Measurements from ENCODE around the gene PRDM16.
"Not testable (repeated sequence)": the region's sequence is repeated elsewhere in the genome, so short reads cannot be mapped to it uniquely, and the experiment has no call there.

The PRDM16 gene

DNA sequence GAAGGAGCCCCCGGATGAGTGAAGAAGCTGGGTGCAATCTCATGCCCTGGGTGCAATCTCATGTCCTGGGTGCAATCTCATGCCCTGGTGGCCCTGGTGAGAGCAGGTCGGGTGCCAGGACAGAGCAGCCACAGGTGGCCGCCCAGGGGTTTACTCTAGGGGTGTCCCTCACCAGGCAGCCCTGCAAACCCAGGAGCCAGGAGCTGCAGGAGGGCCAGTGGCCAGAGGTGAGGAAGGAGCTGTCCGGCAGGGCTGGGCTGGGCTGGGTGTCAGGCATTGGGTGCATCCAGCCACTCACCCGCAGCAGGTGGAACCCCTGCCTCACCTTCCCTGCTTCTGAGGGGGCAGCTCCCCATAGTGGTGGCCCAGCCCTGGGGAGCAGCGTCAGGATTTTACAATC, 79.2 kb downstream of the PRDM16 start:
- no peak for DNase-seq

DNA sequence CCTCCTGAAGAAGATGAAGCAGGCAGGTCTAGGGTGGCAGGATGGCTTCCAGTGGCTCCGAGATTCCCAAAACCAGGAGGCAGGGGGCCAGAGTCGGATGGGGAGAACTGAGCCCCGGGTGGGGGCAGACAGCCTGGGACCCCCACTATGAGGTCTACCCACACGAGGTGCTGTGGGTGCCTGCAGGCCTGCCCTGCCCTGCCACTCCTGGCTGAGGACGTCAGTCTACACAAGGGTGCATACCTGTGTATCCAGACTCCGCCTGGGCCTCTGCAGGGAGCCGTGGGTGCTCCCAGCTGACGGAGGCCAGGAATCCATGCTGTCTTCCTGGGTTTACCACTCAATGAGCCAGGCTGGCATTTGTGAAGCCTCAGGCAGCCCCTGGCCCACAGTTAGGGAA, 80.3 kb downstream of the PRDM16 start:
- no peak for DNase-seq

DNA sequence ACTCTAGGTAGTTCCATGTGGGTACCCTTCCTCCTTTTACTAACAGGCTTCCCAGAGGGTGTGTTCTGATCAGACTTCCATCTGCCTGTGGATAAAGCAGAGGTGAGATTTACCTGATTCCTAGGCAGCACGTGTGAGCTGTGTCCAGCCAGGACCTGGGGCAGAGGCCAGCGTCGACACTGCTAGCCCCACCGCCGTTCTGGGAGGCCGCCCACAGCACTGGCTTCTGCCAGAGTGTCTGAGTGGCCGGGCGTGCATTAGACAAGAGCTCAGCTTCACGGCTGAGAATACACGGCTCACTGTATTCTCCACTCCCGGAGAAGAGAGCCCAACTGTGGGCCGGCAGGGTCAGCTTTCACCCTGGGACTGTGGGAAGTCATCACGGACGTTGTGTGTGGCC, 82.5 kb downstream of the PRDM16 start:
- no peak for DNase-seq

DNA sequence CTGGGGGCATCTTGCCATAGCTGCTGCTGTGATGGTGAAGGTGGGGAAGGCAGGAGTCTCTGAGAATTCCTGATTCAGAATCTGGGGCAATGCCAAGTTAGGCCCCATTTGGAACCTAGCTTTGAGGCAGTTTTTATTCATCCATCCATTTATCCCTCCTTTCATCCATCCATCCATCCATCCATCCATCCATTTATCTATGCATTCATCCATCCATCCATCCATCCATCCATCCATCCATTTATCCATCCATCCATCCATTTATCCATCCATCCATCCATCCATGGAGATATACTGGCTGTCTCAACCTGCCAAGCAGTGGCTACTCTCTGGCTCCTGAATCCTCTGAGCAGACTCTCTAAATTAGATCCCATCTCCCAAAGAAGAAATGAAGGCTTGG, 83.1 kb downstream of the PRDM16 start:
- no peak for DNase-seq

DNA sequence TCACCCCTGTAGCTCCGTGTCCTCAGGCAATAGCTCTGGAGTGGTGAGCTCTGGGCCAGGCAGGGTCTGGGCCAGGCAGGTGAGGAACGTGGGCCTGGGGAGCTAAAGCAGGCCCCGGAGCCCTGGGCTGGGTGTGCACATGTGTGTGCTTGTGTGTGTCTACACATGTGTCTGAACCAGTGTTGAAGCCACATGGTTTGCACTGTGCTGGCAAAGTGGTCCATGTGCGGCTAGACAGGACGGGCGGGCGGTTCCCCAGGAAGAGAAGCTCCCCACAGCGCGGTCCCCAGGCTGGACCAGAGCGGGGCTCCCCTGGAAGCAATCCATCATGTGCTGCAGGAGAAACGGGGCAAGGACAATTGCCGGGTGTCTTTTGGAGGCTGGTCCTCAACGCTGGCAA, 84.2 kb downstream of the PRDM16 start:
- no peak for DNase-seq

DNA sequence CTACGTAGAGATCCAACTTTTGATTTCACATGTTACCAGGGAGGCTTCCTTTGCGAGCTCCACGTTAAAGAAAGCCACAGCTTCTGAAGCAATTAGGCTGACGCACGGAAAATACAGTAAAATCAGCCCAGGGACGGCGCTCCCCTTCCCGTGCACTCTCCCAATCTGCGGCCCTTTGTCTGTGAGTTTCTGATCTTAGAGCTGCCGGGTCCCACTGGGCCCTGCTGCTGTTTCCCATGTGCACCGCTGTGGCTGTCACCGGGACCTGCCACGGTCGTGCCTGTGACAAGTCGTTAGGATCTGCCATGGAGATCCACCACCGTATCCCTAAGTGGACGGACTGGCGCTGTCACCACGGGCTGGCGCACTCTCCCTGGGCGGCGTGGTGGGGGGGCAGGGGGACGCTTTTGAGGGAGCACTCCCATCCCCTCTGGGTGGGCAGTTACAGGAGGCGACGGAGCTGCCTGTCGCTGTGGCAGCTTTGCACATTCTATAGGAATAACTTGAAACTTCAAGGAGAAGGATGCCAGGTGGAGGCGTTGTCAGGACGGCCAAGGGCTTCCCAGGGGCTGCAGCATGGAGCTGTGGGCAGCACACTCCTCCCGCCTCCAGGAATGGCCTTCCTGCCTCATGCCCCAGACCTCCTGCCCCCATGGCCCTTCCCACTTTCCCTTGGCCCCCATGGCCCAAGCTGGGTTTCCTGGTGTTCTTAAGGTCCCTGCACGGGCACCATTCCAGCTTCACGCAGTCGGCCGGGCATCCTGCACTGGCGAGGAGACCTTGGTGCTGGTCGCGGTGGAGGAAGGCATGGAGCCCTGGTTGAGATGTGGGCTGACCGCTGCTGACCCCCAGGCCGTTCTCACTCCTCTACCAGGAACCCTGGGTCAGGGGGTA, 85.1 kb downstream of the PRDM16 start:
- DNase-seq = no peak

DNA sequence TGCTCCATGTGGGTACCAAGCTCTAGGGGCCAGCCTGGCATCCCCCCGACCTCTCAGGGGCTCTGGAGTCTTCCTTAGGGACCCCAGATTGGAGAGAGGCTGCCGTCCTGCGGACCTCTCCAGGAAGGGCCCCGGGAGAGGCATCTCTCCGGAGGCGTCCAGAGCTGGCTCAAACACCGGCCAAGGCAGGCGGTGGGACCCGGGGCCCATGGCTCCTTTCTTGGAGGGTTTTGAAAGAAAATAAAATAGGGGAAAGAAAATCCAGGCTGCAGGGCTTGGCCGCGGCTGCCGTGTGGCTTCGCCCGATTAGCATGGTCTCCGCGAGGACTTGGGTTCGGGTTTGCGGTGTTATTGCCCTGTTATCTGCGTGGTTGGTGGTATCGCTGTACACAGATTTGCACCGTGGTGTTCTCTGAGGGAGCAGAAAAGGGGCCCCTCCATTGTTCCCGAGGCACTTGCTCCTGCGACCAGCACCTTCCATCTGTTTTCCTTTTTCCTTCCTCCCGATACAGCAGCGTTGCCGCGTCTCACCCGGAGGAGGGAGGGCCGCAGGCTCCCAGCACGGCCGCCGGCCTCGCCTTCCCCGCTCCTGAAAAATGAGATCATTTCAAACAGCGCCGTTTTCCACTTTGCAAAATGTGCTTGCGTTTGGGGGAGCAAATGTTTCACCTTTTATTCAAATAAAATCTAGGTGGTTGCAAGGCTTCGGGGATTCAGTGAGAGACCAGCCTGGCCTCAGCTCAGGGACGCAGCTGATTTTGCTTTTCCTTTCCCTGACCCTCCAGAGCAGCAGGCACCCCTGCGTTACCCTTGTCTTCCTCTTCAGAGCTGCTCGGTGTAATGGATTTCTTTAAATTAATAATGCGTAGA, 86.3 kb downstream of the PRDM16 start:
- no peak for DNase-seq

DNA sequence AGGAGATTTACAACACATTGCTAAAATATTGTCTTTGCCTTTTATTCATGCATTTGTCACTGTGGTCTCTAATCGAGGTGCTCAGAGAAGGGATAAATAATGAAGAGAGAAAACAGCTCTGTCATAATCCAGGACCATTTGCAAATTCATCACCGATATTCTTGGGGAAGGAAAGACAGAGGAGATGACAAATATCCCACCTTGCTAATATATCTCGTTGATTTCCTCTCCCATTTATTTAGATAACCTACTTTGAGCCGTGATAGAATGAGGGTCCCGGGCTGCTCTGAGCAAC, 86.9 kb downstream of the PRDM16 start:
- DNase-seq = no peak

DNA sequence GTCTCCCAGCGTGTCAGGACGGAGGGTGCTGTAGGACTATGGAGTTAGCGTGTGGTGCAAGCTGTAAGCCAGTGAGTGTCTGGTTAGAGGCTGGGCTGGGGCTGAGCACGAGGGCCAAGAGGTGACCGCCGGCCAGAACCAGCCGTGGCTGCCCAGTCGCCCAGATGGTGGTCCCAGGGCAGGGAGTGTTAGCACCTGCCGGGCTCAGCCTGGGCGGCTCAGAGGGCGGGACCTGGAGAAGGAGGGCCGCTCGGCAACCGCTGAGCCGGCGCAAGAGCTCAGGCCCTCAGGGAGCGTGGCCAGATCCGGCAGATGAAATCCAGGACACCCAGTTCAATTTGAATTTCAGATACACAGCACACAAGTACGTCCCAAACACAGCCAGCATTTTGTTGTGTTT, 87.9 kb downstream of the PRDM16 start:
- no peak for DNase-seq

DNA sequence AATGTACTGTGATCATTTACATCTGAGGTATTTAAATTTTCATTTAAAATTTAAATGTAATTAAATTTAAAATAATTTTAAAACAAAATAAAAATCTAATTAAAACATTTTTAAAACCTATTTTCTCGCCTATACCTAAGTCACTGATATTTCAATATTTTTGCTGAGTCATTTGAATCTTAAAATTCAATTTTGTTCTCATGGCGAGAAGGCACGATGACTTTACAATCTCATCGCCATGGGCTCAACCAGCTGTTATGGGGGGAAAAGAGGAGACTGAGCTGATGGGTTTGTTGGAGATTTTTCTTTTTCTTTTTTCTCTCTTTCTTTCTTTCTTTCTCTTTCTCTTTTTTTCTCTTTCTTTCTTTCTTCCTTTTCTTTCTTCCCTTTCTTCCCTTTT, 89.3 kb downstream of the PRDM16 start:
- no peak for DNase-seq

DNA sequence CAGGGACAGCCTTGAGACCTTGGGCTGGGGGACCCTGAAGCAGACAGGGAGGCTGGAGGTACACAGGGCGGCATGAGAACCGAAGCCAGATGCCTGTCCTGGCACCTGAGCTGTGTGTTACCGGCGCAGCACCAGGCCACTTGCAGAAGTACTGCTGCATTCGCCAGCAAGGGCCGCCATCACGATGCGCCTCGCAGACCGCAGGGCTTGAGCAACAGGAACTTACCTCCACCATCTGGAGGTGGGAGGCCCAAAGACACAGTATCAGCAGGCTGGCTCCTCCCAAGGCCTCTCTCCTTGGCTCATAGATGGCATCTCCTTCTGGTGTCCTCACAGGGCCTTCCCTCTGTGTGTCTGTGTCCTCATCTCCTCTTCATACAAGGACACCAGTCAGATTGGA, 90.1 kb downstream of the PRDM16 start:
- no peak for DNase-seq

DNA sequence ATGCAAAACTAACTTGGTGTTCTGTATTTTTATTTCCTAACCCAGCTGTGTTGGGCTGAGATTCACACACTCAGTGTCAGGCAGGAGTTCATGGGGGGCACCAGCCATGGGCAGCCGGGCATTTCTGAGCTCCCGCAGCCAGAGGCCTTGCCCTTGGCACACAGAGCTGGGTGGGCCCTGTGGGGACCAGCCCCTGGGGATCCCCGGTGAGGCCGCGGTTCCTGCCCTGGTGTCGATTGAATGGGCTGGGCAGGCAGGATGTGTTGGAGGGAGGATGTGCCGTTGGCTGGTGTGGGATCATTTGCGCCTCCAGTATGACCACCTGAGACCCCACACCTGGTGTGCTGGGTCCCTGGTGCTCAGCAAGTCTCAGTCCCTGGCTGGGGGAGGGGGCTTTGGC, 91.0 kb downstream of the PRDM16 start:
- no peak for DNase-seq

DNA sequence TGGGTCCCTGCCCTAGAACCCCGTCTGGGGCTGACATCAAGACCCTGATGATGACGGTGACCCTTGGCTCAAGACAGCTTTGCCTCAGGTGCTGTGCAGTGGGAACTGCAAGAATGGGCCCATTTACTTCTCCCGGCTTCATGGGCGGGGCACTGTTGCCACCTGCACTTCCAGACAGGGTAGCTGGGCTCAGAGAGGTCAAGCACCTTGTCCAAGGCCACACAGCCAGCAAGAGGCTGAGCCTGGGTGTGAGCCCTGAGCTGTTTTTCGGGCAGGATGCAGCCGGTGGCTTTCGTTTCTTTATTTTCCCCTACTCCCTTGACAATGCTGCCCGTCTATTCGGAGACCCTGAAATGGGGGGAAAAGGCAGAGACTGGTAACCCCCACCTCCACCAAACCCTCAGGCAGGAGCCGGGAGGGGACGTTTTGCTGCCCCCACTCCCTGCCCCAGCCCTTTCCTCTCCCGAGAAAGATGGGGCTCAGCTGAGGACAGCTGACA, 91.7 kb downstream of the PRDM16 start:
- no peak for DNase-seq

DNA sequence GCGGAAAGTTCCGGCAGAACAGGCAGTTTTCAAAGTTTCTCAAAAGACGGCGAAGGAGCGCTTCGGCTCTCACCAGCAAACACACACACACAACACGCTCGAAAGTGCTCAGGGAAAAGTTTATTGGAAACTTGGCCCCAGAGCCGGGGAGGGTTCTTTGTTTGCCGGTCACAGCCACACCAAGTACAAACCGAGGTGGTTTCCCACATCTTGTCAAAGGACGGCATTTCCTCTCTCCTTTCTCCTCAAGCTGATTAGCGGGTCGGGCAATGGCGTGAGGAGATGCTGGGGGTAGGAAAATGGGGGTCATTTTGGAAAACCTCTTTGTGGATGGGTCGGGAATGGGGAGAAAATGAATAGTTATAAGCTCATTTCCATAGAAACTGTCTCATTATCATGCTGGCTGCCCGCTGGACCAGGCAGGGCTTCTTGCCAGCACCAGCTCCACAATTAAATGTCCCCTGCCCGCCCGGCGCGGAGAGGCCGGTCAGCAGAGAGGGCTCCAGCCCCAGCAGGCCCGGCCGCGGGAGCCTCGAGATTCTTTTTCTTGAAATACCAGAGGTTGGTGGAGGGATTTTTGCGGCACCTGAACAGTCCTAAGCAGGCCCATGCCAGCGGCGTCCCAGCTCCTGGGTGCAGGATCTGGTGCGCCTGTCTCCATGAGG, 92.3 kb downstream of the PRDM16 start:
- DNase-seq = no peak

DNA sequence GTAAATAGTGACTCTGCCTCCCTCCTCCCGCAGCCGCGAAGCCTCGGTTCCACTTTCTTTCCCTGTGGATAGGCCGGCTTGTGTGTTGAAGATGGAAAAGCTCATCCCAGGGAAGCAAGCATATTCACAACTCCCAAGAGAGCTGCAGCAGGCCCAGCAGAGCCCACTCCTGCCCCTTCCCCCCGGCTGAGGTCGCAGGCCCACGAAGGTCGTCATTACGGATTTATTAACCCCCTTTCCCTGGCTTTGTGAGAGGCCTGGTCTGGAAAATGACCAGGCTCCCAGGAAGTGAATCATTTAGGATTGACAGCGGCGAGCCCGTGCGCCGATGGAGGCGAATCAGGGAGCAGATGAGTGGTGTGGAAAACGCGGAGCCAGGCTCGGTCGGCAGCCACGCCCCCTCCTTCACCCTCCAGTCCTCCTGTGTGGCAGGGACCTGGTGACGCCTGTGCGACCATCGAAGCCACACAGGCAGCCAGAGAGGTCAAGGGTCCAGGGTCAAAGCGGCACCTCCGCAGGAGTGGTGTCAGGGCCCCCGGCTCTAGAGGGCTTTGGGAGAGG, 93.4 kb downstream of the PRDM16 start:
- DNase-seq = no peak

DNA sequence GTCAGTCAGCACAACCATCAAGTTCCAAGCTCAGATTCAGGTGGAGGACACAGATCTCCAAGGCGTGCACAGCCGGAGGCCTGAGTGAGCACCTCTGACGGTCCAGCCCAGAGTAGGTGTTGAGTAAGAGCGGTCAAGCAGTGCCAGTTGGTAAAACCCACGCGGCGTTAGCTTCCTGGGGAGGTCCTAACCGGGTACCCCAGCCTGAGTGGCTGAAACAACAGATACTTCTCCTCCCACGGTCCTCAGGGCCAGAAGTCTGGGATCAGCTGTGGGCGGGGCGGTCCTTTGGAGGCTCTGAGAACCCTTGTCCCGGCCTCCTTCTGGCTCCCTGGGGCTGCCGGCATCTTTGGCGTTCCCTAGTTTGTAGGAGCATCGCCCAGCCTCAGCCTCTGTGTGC, 94.4 kb downstream of the PRDM16 start:
- no peak for DNase-seq

DNA sequence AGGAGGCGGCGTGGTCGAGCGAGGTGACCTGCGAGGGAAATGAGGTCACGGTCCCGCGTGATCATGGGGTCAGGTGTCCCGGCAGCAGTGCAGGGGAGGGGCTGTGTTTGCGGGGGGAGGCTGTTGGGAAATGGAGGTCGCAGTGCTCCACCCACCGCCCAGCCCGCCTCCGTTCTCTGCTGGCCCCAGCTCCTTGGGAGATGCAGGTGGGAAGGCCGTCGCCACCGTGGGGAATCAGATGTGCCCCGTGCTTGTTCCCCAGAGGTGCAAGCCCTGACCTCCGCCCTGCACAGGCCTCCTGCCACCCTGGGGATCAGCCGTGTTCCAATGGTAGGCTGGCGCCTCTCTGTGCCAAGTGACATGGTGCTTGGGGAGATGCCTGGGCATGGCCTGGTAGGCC, 95.7 kb downstream of the PRDM16 start:
- no peak for DNase-seq

DNA sequence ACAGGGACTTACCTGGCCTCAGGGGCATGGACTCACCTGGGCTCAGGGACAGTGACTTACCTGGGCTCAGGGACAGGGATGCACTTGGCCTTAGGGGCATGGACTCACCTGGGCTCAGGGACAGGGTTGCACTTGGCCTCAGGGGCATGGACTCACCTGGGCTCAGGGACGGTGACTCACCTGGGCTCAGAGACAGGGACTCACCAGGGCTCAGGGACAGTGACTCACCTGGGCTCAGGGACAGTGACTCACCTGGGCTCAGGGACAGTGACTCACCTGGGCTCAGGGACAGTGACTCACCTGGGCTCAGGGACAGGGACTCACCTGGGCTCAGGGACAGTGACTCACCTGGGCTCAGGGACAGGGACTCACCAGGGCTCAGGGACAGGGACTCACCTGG, 96.2 kb downstream of the PRDM16 start:
- not testable (repeated sequence) for DNase-seq

DNA sequence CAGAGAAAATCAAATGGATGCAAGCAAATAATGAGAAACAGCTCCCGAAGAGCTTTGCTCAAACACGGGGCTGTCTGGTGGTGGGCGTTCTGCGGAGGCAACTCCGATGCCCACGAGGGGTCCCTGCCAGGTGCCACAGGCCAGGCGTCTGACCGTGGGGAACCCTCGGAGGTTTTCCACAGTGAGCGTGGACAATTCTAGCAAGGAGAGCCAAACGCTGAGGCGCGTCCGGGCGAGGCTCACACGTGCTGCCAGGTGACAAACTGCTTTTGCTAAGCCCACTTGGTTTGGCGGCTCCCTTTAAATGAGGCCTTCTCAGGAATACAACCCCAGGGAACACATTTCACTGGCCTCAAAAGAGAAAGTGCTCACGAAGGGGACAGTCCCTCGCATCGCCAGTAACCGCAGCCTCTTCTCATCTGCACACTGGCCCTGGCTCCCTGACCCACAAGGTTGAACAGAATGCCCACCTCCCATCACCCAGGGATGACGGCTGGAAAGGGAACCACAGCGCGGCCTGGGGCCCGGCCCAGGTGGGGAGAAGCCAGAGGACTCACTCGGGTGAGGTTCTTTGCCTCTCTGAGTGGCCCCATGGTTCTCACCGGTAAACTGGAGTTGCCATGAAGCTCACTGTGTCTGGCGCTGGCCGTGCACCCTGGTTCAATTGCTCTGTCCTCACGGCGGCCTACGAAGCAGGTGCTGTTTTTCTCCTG, 97.4 kb downstream of the PRDM16 start:
- no peak for DNase-seq

DNA sequence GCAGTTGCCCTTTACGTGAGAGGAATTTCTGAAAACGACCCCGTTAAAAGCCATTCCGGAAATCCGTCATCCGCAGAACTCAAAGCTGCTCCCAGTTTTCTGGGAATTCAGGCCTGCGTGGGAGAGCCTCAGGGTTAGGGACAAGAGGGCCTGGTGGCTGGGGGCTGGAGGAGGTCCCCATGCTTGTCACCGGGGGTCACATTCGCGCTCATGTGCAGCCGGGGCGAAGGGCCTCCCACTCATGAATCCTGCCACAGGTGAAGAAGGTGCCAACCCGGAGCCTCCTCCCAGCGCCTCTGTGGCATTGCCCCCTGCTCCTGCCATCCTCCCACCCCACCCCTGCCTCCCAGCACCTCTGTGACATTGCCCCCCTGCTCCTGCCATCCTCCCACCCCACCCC, 98.3 kb downstream of the PRDM16 start:
- no peak for DNase-seq

DNA sequence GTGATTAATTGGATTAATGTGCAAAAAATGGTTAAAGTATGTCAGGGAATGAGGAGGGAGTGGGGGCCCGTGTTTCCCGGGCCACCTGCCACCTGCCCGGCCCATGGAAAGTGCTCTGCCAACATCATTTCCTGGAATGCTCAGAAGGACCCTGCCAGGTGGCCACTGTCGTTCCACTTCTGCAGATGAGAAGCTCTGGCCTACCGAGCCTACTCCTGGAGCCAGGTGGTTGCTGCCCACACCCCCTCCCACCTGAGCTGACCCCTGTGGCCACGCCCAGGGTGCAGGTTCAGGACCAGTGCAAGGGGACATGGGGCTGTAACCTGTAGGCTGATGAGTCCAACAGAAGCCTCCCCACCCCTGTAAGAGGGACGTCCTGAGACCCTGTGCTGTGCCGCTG, 99.7 kb downstream of the PRDM16 start:
- no peak for DNase-seq

DNA sequence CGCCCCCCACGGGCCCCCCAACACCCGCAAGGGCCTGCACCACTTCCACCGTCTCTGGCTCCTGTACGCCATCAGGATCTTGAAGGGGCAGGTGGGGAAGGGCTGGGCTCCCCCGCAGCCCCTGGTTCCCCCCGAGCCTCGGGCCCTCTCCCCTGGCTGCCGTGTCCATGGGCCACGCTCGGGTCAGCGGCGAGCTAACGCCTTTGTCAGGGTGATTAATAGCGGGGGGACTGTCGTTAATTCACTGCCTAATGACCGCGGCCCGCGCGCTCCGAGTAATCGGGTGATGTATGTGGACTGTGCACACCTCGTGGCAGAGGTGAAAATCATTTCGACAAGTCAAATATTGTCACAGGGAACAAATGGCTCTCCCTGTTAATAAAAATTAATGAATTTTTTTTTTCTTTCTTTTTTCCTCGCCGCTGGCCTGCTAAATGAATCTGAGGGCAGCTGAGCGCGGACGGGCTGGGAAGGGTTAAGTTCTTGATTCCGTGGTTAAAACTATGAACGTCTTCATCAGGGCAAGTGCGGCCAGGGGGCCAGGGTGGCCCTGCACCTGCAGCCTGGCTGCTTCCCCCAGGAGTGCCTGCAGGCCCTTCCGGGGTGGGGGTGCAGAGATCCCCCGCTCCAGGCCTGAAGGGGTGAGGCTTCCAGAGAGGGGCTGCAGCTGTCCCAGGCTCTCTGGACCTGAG, 100.8 kb downstream of the PRDM16 start:
- no peak for DNase-seq
